Mucosa of descending colon (tissue), 3 donors: Measurements from ENCODE around the gene SLC6A7. TPM values are rescaled to one million over a fixed set of nuclear protein-coding genes. Genes with fewer than 3 reads are reported as not detected.

ENCODE experiments used
- ATAC-seq: fragments of 200-7000 bp; cut with Tn5 transposase; one replicate; pipeline ENCODE4 v1.9.1; 2020; ENCODE audit warnings: mild to moderate bottlenecking, moderate library complexity
- DNase-seq, 3 donors: peaks; one replicate each; pipeline ENCODE4 v3.0.0-alpha.2; 2020
- H3K36me3 ChIP-seq: fragments of 200-600 bp; one replicate; pipeline ENCODE4 v1.8.0; 2021; ENCODE audit warnings: low read depth, mild to moderate bottlenecking
- H3K4me1 ChIP-seq: fragments of 200-600 bp; one replicate; pipeline ENCODE4 v1.8.0; 2021; ENCODE audit warnings: low read depth, mild to moderate bottlenecking
- H3K4me3 ChIP-seq: fragments of 200-600 bp; one replicate; pipeline ENCODE4 v1.8.0; 2021; ENCODE audit warnings: mild to moderate bottlenecking
- H3K9me3 ChIP-seq: fragments of 200-600 bp; one replicate; pipeline ENCODE4 v1.8.0; 2021; ENCODE audit warnings: mild to moderate bottlenecking
- CTCF ChIP-seq: fragments of 200-600 bp; IDR thresholded peaks from one replicate; pipeline ENCODE4 v1.8.0; 2022; ENCODE audit warnings: antibody characterized with exemption, mild to moderate bottlenecking
- intact Hi-C, 2 donors: fragments of 100-400 bp; cut with DNase I in 1 of 2; cut with micrococcal nuclease in 1 of 2; formaldehyde crosslinking; loops; one replicate each; pipeline versions ENCODE4 v1.11.0 to v1.11.1; 2022; cut with DNase I, micrococcal nuclease
- total RNA-seq, 3 donors: library from RNA; stranded (reverse); fragmentation: NEBNext Ultra II Directional in 2 of 3; extraction: Animal tissue kit (Norgen Biotek cat#: 25700) in 2 of 3; gene quantifications; one replicate each; pipeline versions ENCODE4 v1.2.1 to v1.2.4, GENCODE V29; 2021 to 2023
- donor health status: DM: no; HTN: no; CAD: no; lungs with moderate emphysema.
- donor health status: DM: no; HTN: no; CAD: no.
- donor health status: DM: no; HTN: yes; CAD: no.

Gene SLC6A7
- total RNA-seq, 3 donors from 2014 or later, result 15.2 to 26.4 (median 18.9) TPM

- Histone ChIP-seq H3K4me1 (peaks cover 3% of the 10 kb centered on the region), H3K36me3 (no peaks in the 10 kb centered on the region), H3K9me3 (no peaks in the 10 kb centered on the region), H3K4me3 (no peak overlapping the region)
- TF ChIP-seq CTCF, result no peak
- ATAC-seq (no peak), DNase-seq (no peak)
- intact Hi-C loops, result no loop called here
These were observed 42.2 kb upstream of the SLC6A7 start for GRCh38 chr5:150147670-150148069.

GRCh38 chr5:150148117-150148927 lies 41.5 kb upstream of the SLC6A7 start:
- TF ChIP-seq CTCF, result no peak
- H3K9me3 ChIP-seq, result no peaks in the 10 kb centered on the region
- ATAC-seq, result no peak
- no peak for DNase-seq
- H3K4me1 ChIP-seq, result peaks cover 3% of the 10 kb centered on the region
- no peak overlapping the region for H3K4me3 ChIP-seq
- intact Hi-C loops, result no loop called here
- H3K36me3 ChIP-seq, result no peaks in the 10 kb centered on the region

GRCh38 chr5:150149618-150150017 lies 40.2 kb upstream of the SLC6A7 start:
- ATAC-seq (no peak), DNase-seq (no peak)
- Histone ChIP-seq H3K4me3 (no peak overlapping the region), H3K4me1 (no peaks in the 10 kb centered on the region), H3K9me3 (no peaks in the 10 kb centered on the region), H3K36me3 (no peaks in the 10 kb centered on the region)
- intact Hi-C loops, result no loop called here
- TF ChIP-seq CTCF, result no peak

DNA sequence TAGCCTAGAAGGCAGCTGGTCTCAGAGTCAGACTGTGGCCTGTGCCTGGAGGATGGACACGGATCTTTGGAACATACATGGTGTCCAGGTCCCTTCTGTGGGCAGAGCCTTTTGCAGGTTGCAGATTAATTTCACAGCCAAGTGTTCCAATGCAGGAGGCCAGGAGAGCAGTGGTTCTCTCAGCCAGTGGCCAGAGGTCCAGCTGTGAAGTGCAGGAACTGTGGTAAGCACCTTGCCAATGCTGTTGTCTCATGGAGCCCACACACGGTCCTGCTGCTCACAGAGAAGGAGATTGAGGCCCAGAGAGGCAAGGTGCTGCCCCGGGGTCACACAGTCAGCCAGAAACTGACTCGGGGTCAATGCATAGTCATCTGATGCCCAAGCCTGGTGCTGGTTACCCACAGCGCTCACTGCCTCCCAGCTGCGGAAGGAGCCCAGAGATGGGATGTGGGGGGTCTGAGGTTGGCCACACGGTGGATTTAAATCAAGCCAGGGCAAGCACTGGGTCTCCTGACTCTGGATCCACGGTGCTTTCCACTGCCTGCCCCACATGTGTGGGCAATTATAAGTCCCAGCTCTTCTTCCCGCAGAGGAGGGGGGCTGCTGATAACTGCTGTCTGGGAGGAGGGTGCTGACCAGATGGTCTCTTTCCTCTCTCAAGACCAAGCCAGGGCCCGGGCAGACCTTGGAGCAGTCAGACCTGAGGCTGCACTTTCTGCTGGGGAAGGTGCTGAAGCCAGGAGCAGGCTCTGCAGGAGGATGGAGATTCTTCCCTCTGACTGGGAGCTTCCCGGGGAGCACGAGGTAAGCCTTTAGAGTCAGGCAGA lies 37.0 kb upstream of the SLC6A7 start:
- Histone ChIP-seq H3K4me3 (no peak overlapping the region), H3K36me3 (no peaks in the 10 kb centered on the region), H3K9me3 (no peaks in the 10 kb centered on the region), H3K4me1 (no peaks in the 10 kb centered on the region)
- TF ChIP-seq CTCF, result no peak
- ATAC-seq, result no peak
- intact Hi-C loops, result no loop called here
- DNase-seq, result no peak

DNA sequence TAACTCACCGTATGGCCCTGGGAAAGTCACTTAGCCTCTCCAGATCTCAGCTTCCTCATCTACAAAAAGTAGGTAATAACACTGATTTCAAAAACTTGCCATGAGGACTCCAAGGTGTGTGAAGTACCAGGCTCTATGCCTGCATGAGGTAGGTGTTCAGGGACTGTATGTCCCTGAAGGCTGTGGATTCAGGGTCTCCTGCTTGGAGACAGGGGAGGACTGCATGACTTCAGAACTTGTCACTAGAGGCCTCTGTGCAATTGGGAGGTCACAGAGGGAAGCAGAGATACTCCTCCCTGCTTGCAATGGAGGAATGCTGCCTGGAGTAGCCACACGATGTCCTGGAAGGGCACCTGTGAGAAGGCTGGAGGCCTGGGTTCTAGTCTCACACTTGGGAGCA lies 36.4 kb upstream of the SLC6A7 start:
- H3K4me1 ChIP-seq, result no peaks in the 10 kb centered on the region

More for the DNA sequence above, 36.4 kb upstream of the SLC6A7 start:
- ATAC-seq, result no peak
- H3K4me3 ChIP-seq, result no peak overlapping the region
- intact Hi-C loops, result no loop called here
- H3K9me3 ChIP-seq, result no peaks in the 10 kb centered on the region
- DNase-seq, result no peak
- TF ChIP-seq CTCF, result no peak
- no peaks in the 10 kb centered on the region for H3K36me3 ChIP-seq
